Astrocyte (in vitro differentiated cells and primary cell): Measurements from ENCODE around the gene IFITM5. TPM values are rescaled to one million over a fixed set of nuclear protein-coding genes. Genes with fewer than 3 reads are reported as not detected.
A peak's percentile ranks its signal among the peaks of the same experiment; 100 is the strongest.

Experiments
- DNase-seq: peaks from one replicate; pipeline ENCODE4 v3.0.0-alpha.2; 2010; ENCODE audit warnings: low read depth
- FAIRE-seq: peaks from 2 replicates; lab custom pipeline; 2011; peaks lifted over from hg19 to GRCh38; lab: Jason Lieb, UNC
- H2AFZ ChIP-seq: 2 replicates; pipeline ENCODE4 v1.6.0; 2012; ENCODE audit warnings: low read depth, low read length, inconsistent platforms
- H3K27ac ChIP-seq: 2 replicates; pipeline ENCODE4 v1.5.1; 2011; ENCODE audit warnings: low read depth, low read length, inconsistent platforms
- H3K27me3 ChIP-seq: 2 replicates; pipeline ENCODE4 v1.6.0; 2011; ENCODE audit warnings: low read length, inconsistent platforms; ENCODE audit not compliant: insufficient read depth
- H3K36me3 ChIP-seq: 2 replicates; pipeline ENCODE4 v1.5.1; 2011; ENCODE audit warnings: low read length, inconsistent platforms; ENCODE audit not compliant: insufficient read depth
- H3K4me1 ChIP-seq: 2 replicates; pipeline ENCODE4 v1.5.1; 2011; ENCODE audit warnings: low read length, inconsistent platforms; ENCODE audit not compliant: insufficient read depth
- H3K4me2 ChIP-seq: 2 replicates; pipeline ENCODE4 v1.6.0; 2012; ENCODE audit warnings: low read length, inconsistent platforms
- H3K4me3 ChIP-seq: 2 replicates; pipeline ENCODE4 v1.5.1; 2011; ENCODE audit warnings: low read depth, mild to moderate bottlenecking, low read length, inconsistent platforms; ENCODE audit not compliant: insufficient read depth
- H3K79me2 ChIP-seq: 2 replicates; pipeline ENCODE4 v1.6.0; 2012; ENCODE audit warnings: mild to moderate bottlenecking, low read length, inconsistent platforms; ENCODE audit not compliant: insufficient read depth
- H3K9ac ChIP-seq: 2 replicates; pipeline ENCODE4 v1.6.0; 2012; ENCODE audit warnings: mild to moderate bottlenecking, low read length, inconsistent platforms
- H3K9me3 ChIP-seq: 2 replicates; pipeline ENCODE4 v1.5.1; 2012; ENCODE audit warnings: low read depth, mild to moderate bottlenecking, low read length, inconsistent platforms; ENCODE audit not compliant: insufficient read depth
- H4K20me1 ChIP-seq: 2 replicates; pipeline ENCODE4 v1.6.0; 2012; ENCODE audit warnings: low read length, inconsistent platforms; ENCODE audit not compliant: insufficient read depth
- H3K27ac Mint-ChIP-seq: one replicate; pipeline ENCODE4 v1.8.0; 2021; ENCODE audit warnings: mild to moderate bottlenecking, mixed read lengths; ENCODE audit not compliant: unreplicated experiment
- H3K27me3 Mint-ChIP-seq: one replicate; pipeline ENCODE4 v1.8.0; 2021; ENCODE audit warnings: low read depth, mixed read lengths; ENCODE audit not compliant: unreplicated experiment
- H3K36me3 Mint-ChIP-seq: one replicate; pipeline ENCODE4 v1.8.0; 2021; ENCODE audit warnings: low read depth, mixed read lengths; ENCODE audit not compliant: unreplicated experiment
- H3K4me1 Mint-ChIP-seq: one replicate; pipeline ENCODE4 v1.8.0; 2021; ENCODE audit warnings: low read depth, mixed read lengths; ENCODE audit not compliant: unreplicated experiment
- H3K4me3 Mint-ChIP-seq: one replicate; pipeline ENCODE4 v1.8.0; 2021; ENCODE audit warnings: mild to moderate bottlenecking, moderate library complexity, mixed read lengths; ENCODE audit not compliant: unreplicated experiment
- H3K9me3 Mint-ChIP-seq: one replicate; pipeline ENCODE4 v1.8.0; 2021; ENCODE audit warnings: mild to moderate bottlenecking, mixed read lengths; ENCODE audit not compliant: unreplicated experiment
- CTCF ChIP-seq: IDR thresholded peaks from 2 replicates; pipeline ENCODE4 v1.5.1; 2011; ENCODE audit warnings: low read depth, mild to moderate bottlenecking, inconsistent platforms, low read length, moderate library complexity; ENCODE audit not compliant: insufficient read depth
- EZH2 ChIP-seq: IDR thresholded peaks from 2 replicates; pipeline ENCODE4 v1.6.1; 2012; ENCODE audit warnings: mild to moderate bottlenecking, low read length, inconsistent platforms; ENCODE audit not compliant: insufficient read depth
- total RNA-seq: library from RNA; stranded (reverse); gene quantifications from 2 replicates; pipeline ENCODE4 v1.2.1, GENCODE V29; 2021

IFITM5 gene
- total RNA-seq, 1 donor from 2014 or later: not detected

DNA sequence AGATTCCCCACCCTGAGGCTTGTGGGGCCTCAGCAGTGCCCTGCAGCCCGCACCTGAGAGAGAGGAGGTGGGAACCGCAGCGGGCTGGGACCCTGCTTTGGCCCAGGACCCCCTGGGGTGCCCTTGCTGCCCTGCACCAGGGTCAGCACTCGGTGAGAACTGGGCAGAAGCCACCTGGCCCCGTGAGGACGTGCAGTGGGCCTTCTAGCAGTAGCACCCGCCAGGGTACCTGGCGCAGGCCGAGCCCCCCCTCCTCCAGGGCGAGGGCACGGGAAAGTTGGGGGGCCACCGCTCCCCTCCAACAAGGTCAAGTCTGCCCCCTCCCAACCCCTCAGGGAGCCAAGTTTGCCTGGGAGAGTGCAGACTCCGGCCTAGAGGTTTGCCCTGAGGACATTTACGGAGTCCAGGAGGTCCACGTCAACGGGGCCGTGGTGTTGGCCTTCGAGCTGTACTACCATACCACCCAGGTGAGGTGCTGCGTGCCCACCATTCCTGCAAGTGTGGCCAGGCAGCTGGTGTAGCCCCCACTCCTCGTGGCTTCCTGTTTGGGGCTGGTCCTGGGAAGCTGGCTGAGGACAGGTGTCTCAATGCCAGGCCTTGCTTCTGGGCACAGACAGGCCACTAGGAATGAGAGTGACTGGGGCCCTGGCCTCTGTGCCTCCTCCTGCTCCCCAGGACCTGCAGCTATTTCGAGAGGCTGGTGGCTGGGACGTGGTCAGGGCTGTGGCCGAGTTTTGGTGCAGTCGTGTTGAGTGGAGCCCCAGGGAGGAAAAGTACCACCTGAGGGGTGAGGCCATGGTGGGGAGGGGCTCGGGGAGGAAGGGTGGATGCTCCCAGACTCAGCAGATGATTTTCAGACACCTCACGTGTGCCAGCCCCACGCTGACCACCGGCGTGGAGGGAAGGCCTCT lies 6.9 kb downstream of the IFITM5 start:
- FAIRE-seq: no peak
- Histone ChIP-seq H3K27ac (no peak overlapping the region), H3K27me3 (peaks cover 9% of the 10 kb centered on the region), H3K79me2 (no peaks in the 10 kb centered on the region), H4K20me1 (no peaks in the 10 kb centered on the region), H2AFZ (no peak overlapping the region), H3K36me3 (no peaks in the 10 kb centered on the region), H3K4me1 (peaks cover 6% of the 10 kb centered on the region), H3K4me3 (no peak overlapping the region), H3K9ac (no peak overlapping the region), H3K4me2 (no peak overlapping the region), H3K9me3 (no peaks in the 10 kb centered on the region)
- Mint-ChIP-seq H3K9me3 (no peaks in the 10 kb centered on the region), H3K4me1 (peaks cover under 1% of the 10 kb centered on the region), H3K27me3 (peaks cover 14% of the 10 kb centered on the region), H3K4me3 (no peak overlapping the region), H3K36me3 (peaks cover 4% of the 10 kb centered on the region), H3K27ac (no peak overlapping the region)
- DNase-seq: no peak
- TF ChIP-seq EZH2: no peak
- no peak for TF ChIP-seq CTCF

- Histone ChIP-seq H3K4me1 (peaks cover 6% of the 10 kb centered on the region), H3K79me2 (no peaks in the 10 kb centered on the region), H3K9ac (no peak overlapping the region), H3K4me2 (no peak overlapping the region), H3K27me3 (peaks cover 9% of the 10 kb centered on the region), H4K20me1 (no peaks in the 10 kb centered on the region), H3K36me3 (no peaks in the 10 kb centered on the region), H3K27ac (no peak overlapping the region), H3K4me3 (no peak overlapping the region), H2AFZ (no peak overlapping the region), H3K9me3 (no peaks in the 10 kb centered on the region)
- peaks cover 4% of the 10 kb centered on the region for H3K36me3 Mint-ChIP-seq
- H3K4me3 Mint-ChIP-seq: peak overlapping the region; percentile 68
- DNase-seq: no peak
- no peaks in the 10 kb centered on the region for H3K9me3 Mint-ChIP-seq
- no peaks in the 10 kb centered on the region for H3K4me1 Mint-ChIP-seq
- no peak overlapping the region for H3K27ac Mint-ChIP-seq
- H3K27me3 Mint-ChIP-seq: peaks cover 18% of the 10 kb centered on the region
- TF ChIP-seq EZH2: no peak
- TF ChIP-seq CTCF: no peak
- no peak for FAIRE-seq
These were observed 7.8 kb downstream of the IFITM5 start for GRCh38 chr11:291281-292210.
